Stimulated activated CD8-positive, alpha-beta memory T cell treated with anti-CD3 and anti-CD28 coated beads, Interleukin-15, amount 100 ng/mL, for 48 hours (primary cell): ENCODE measurements around the gene MMP28.

Source experiments
- DNase-seq, 2 donors: peaks; one replicate each; pipeline ENCODE4 v3.0.0-alpha.2; 2020; ENCODE audit warnings: low read depth in 2 of 2

MMP28 gene

GRCh38 chr17:35795007-35795870 is at the start of gene MMP28:
Gene MMP28 (minus strand): TSS chr17:35795641. CDS start chr17:35795377, 264 bp downstream.
- DNase-seq: no peak

GRCh38 chr17:35844547-35844946 is 49.1 kb upstream of the MMP28 start:
- DNase-seq: no peak

GRCh38 chr17:35843698-35844097 is 48.3 kb upstream of the MMP28 start:
- DNase-seq: no peak

- DNase-seq: no peak
These were observed 46.8 kb upstream of the MMP28 start for GRCh38 chr17:35842239-35842638.

GRCh38 chr17:35841505-35841904 is 46.1 kb upstream of the MMP28 start:
- DNase-seq: no peak

- DNase-seq: no peak
These were observed 45.7 kb upstream of the MMP28 start for GRCh38 chr17:35841101-35841500.

- no peak for DNase-seq
These were observed 29.8 kb upstream of the MMP28 start for GRCh38 chr17:35825206-35825605.

- no peak for DNase-seq
These were observed 25.9 kb upstream of the MMP28 start for GRCh38 chr17:35821308-35821707.

GRCh38 chr17:35819455-35819854 is 24.0 kb upstream of the MMP28 start:
- no peak for DNase-seq

GRCh38 chr17:35817196-35817595 is 21.8 kb upstream of the MMP28 start:
- DNase-seq: no peak

GRCh38 chr17:35816723-35817122 is 21.3 kb upstream of the MMP28 start:
- no peak for DNase-seq

- no peak for DNase-seq
These were observed 17.0 kb upstream of the MMP28 start for GRCh38 chr17:35812456-35812855.

- DNase-seq: no peak
These were observed 16.3 kb upstream of the MMP28 start for GRCh38 chr17:35811759-35812158.

- no peak for DNase-seq
These were observed 14.5 kb upstream of the MMP28 start for GRCh38 chr17:35809855-35810461.

GRCh38 chr17:35808962-35809854 is 13.8 kb upstream of the MMP28 start, which contains the start of gene TAF15:
Gene TAF15 (plus strand): TSS chr17:35809484. CDS start chr17:35809570, 86 bp downstream.
- DNase-seq: peak; percentile 93 to 95

- DNase-seq: no peak
These were observed 13.0 kb upstream of the MMP28 start for GRCh38 chr17:35808240-35808961.

- no peak for DNase-seq
These were observed 12.1 kb upstream of the MMP28 start for GRCh38 chr17:35807371-35808144.

GRCh38 chr17:35804658-35805192 is 9.3 kb upstream of the MMP28 start:
- DNase-seq: no peak

- no peak for DNase-seq
These were observed 6.3 kb upstream of the MMP28 start for GRCh38 chr17:35801583-35802224.

- DNase-seq: no peak
These were observed 4.5 kb upstream of the MMP28 start for GRCh38 chr17:35799942-35800341.
